Measurements from ENCODE around the gene QPRT.

GRCh38 chr16:29714396-29714795 lies 35.4 kb downstream of the QPRT start:
- TF ChIP-seq ZNF501 (CRISPR knock-in tag; IDR thresholded peaks at IDR 0.05), result no peak
- no peak for TF ChIP-seq NFIC (IDR thresholded peaks at IDR 0.05; ENCODE audit: low read length)
- no peak for TF ChIP-seq ZNF432 (CRISPR knock-in tag; IDR thresholded peaks at IDR 0.05; ENCODE audit: borderline replicate concordance)
- no peak for TF ChIP-seq MATR3 (CRISPR knock-in tag; IDR thresholded peaks at IDR 0.05)
